GM13977 (cell line): ENCODE measurements around the gene LIPC.

ENCODE experiments used
- DNase-seq: peaks from one replicate; pipeline ENCODE4 v3.0.0; 2012; ENCODE audit warnings: low spot score
- in situ Hi-C: fragments of 300-500 bp; cut with MboI; formaldehyde crosslinking; loops from one replicate; pipeline ENCODE4 v1.12.0; 2022; ENCODE audit warnings: low sequenced_read_pairs, low pct_unique_long_range_greater_than_20kb, mixed read lengths, inconsistent platforms; ENCODE audit not compliant: unreplicated experiment
- TF ChIP-seq, protein P1 (sequence below): IDR thresholded peaks from 2 replicates; pipeline ENCODE4 v1.5.1; 2012; ENCODE audit warnings: mild to moderate bottlenecking, control low read depth; ENCODE audit not compliant: insufficient read depth; ENCODE audit errors: extremely low read depth, missing control alignments

The LIPC gene

DNA sequence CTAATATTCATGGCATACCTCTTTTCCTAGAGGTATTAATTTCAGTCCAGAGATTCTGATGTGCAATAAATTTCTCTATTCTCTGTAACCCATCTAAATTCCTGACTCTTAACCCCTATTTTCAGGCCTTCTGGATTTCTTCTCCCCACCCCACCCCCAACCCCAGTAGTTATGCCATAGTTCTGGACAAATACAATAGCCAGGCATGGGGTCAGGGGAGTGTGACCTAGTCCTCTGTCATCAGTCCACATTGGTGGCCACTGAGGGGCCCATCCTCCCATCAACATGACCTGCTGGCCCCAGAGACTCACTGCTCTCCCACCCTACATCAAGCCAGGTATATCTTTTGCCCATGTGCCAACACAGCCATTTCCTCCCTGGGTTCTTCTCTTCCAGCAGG lies 3.8 kb upstream of the LIPC start:
- in situ Hi-C loops, result no loop called here
- DNase-seq, result no peak

DNA sequence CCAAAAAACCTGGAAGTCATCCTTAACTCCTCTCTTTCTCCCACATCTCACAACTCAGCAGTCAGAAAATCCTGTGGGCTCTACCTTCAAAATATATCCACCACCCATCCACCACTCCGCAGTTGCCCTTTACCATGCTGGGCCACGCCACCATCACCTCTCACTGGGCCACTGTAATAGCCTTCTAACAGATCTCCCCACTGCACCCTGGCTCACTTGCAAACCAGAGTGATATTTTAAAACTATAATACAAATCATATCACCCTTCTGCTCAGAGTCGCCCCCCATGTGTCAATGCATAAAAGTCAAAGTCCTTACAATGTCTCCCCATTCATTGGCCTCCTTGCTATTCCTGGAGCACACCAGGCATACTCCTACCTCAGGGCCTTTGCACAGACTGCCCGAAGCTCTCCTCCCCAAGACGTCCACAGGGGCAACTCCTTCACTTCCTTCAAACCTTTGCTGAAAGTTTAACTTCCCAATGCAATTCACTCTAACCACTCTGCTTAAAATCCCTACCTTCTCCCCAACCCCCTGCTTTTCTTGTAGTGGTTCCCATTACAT lies 1.5 kb upstream of the LIPC start:
- TF ChIP-seq, protein P1, sequence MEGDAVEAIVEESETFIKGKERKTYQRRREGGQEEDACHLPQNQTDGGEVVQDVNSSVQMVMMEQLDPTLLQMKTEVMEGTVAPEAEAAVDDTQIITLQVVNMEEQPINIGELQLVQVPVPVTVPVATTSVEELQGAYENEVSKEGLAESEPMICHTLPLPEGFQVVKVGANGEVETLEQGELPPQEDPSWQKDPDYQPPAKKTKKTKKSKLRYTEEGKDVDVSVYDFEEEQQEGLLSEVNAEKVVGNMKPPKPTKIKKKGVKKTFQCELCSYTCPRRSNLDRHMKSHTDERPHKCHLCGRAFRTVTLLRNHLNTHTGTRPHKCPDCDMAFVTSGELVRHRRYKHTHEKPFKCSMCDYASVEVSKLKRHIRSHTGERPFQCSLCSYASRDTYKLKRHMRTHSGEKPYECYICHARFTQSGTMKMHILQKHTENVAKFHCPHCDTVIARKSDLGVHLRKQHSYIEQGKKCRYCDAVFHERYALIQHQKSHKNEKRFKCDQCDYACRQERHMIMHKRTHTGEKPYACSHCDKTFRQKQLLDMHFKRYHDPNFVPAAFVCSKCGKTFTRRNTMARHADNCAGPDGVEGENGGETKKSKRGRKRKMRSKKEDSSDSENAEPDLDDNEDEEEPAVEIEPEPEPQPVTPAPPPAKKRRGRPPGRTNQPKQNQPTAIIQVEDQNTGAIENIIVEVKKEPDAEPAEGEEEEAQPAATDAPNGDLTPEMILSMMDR, result no peak
- DNase-seq, result no peak
- in situ Hi-C loops, result no loop called here

More for the DNA sequence above, 3.8 kb upstream of the LIPC start:
- TF ChIP-seq, protein P1, result no peak

DNA sequence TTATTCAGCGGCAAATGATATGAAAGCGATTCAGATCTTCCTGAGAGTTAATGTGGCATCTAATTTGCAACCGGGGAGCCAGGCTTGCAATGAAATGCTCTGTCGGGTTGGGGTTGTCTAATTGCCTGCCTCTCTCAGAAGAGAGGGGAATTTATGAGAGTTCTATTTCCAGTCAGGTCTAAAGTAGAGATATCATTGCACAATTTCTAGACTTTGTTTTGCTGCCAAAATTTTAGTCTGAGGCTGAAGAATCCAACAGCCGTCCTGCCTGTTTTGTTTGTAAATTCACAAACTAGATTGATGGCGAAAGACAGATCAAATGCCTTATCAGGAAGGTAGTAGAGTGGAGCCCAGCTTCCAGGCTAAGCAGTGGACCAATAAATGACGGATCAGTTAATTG lies 610 bp downstream of the LIPC start:
- TF ChIP-seq, protein P1, result no peak
- DNase-seq, result no peak
- in situ Hi-C loops, result no loop called here

DNA sequence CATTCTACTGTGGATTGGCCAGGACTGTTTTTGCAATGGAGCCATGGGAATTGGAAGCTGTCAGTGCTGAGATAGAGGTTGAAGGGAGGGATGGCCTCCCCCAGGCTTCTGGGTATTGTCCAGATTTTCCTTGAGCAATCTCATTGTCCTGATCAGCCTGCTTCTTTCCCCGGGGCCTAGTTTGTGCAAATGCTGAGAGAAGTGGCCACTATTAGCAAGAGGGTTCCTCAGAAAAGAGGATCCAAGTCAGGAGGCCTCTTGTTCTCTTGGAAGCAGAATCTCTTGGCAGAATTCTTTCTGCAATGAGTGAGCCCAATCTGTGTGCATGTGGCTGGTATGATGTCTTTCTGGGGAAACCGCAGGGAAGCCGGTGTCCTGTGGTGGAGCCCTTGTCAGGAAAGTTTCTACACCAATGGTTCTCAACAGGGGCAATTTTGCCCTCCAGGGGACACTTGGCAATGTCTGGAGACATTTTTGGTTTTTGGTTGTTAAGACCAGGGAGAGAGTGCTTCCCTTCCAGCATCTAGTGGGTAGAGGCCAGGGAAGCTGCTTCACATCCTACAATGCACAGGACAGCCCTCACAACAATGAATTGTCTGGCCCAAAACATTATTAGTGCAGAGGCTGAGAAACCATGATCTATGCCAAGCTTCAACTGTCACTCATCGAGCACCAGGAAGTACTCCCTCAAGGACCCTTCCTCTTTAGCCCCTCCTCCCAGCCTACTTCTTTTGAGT lies 2.0 kb downstream of the LIPC start:
- TF ChIP-seq, protein P1, result no peak
- DNase-seq, result no peak
- in situ Hi-C loops, result no loop called here

DNA sequence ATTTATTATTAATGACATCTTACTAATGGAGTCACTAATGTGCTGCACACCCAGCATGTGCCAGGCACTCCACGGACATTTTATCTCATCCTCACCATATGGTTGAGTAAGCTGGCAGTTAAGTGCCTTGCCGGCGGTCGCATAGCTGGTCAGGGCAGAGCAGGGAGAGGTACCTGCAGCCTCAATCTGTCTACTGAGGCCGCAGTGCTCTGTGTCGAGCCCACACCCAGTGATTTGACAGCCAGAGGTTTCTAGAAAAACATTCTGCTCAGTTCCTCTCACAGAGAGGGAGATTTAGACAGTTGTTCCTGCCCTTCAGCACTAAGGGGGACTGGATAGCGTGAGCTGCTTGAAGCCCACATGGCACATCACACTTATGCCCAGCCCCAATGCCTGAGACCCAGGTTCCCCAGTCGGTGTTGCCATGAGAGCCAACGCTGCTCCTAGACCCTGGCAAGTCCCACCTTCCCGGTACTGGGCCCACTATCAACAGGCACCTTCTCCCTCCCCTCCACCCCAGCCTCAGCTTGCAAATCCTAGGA lies 2.6 kb downstream of the LIPC start:
- TF ChIP-seq, protein P1, result no peak
- in situ Hi-C loops, result no loop called here
- DNase-seq, result no peak

- TF ChIP-seq, protein P1, result no peak
- in situ Hi-C loops, result no loop called here
- DNase-seq, result no peak
These were observed 4.8 kb downstream of the LIPC start for GRCh38 chr15:58436552-58436951.
